Measurements from ENCODE around the gene CARF.

CARF gene

DNA sequence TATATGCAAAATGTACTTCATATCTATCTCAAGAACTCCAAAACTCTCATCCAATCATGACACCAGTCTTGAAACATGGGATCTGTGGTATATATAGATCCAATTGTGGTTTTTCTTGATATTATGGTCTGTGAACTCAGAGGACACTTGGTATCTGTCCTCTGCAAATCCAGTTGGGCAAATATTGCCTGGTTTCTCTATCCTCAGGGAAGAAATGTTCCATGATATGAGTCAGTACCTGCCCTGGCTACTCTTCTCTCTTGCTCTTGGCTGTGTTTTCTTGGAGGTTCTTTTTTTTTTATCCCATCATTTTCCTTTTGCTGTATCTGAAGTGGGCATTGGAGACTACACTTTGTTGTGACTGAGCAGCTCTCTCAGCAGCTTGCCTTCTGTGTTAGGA, 113.5 kb downstream of the CARF start:
- DNase-seq = no peak

- no peak for DNase-seq
Observed at GRCh38 chr2:203030545-203030944, 118.5 kb downstream of the CARF start.

DNA sequence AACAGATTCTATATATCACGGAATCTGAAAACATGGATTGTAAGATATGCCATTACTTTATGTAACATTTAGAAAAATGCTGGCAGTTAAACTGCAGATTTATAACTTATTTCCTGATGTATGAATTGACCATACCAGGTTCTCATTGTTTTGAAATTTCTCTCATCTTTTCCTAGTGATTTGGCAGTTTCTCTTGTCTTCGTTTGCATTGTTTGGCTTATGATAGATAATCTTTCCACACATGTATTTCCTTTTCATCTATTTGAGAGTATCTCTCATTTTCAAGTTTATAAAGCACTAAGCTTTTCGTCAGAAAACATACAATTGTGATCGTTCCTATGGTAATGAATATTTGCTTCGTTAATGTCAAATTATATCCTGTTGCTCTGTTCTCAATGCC, 118.9 kb downstream of the CARF start:
- no peak for DNase-seq

DNA sequence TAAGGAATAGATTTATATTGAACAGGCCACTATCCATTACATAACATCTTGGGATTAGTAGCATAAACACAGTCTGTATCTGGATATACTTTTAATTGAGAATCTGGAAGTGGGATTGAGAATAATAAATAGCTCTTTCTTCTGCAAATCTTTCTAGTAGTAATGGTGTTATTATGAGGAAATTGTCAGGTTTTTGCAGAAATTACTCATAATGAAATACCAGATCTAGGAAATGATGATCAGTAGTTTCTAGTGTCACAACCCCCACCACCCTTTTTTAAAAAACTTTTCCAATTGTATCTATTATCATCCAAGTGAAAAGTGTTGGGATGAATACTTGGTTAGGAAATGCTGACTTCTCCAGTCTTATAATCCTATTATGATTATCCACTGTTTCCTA, 121.3 kb downstream of the CARF start:
- no peak for DNase-seq

DNA sequence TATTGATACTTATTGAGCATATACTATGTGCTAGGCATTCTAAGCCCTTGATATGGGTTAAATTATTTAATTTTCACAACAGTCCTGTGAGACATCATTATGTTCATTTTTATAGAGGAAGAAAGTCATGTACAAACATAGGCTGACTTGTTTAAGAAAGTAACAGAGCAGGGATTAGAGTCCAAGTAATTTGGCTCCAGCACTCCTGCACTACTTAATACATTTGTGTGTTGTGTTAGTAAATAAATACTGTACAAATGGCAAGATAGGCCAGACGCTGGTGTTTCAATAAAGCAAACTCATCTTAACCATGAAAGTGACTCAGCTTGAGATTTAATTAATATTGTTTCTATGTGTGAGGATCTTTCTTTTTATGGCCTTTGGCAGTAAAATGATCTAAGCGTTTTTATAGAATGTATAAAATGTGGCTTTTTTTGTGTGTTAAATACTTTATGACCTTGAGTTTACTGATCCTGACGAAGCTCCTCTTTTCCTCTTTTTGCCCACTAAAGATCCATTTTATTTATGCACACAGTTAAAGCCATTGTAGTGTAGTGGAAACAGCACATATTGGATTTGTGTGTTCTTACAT, 123.9 kb downstream of the CARF start:
- no peak for DNase-seq

Data from retina (tissue), 1 donor.